Kasumi-1 (cell line): ENCODE data around the gene PBX2.
"Not testable (repeated sequence)": the region's sequence is repeated elsewhere in the genome, so short reads cannot be mapped to it uniquely, and the experiment has no call there.

Experiments used
- DNase-seq, 2 experiments: peaks; one replicate each; lab custom pipeline; 2025; lab: John Stamatoyannopoulos, UW

Gene PBX2

GRCh38 chr6:32187725-32188380 lies 2.1 kb downstream of the PBX2 start:
- not testable (repeated sequence) for DNase-seq

- peak; percentile 37 to 39 for DNase-seq
Observed at GRCh38 chr6:32187009-32187709, 2.8 kb downstream of the PBX2 start.

- DNase-seq: not testable (repeated sequence)
Observed at GRCh38 chr6:32186151-32186840, 3.7 kb downstream of the PBX2 start.

- DNase-seq: not testable (repeated sequence)
Observed at GRCh38 chr6:32185681-32186131, 4.3 kb downstream of the PBX2 start.

GRCh38 chr6:32184084-32184640 lies 5.8 kb downstream of the PBX2 start, which contains the start of gene AGER:
Gene AGER (minus strand): TSS chr6:32184253. CDS start chr6:32184222, 31 bp downstream.
- DNase-seq: no peak

- no peak for DNase-seq
Observed at GRCh38 chr6:32183483-32184083, 6.4 kb downstream of the PBX2 start.

- DNase-seq: no peak
Observed at GRCh38 chr6:32183030-32183429, 7.0 kb downstream of the PBX2 start.

- no peak for DNase-seq
Observed at GRCh38 chr6:32182555-32182981, 7.4 kb downstream of the PBX2 start.

GRCh38 chr6:32181915-32182529 lies 8.0 kb downstream of the PBX2 start:
- DNase-seq: no peak

- no peak for DNase-seq
Observed at GRCh38 chr6:32181148-32181702, 8.8 kb downstream of the PBX2 start.

GRCh38 chr6:32179766-32180405 lies 10.1 kb downstream of the PBX2 start:
- no peak for DNase-seq

GRCh38 chr6:32178547-32179440 lies 11.2 kb downstream of the PBX2 start:
- peak in 1 of 2 experiments; percentile 23 for DNase-seq

GRCh38 chr6:32177788-32178546 lies 12.0 kb downstream of the PBX2 start, which contains the start of gene RNF5:
Gene RNF5 (plus strand): TSS chr6:32178405. CDS start chr6:32178512, 107 bp downstream.
- peak; percentile 100 for DNase-seq

GRCh38 chr6:32177183-32177787 lies 12.7 kb downstream of the PBX2 start:
- peak; percentile 65 to 77 for DNase-seq

GRCh38 chr6:32176476-32177182 lies 13.4 kb downstream of the PBX2 start:
- peak in 1 of 2 experiments; percentile 54 for DNase-seq

- peak; percentile 95 to 96 for DNase-seq
Observed at GRCh38 chr6:32175711-32176475, 14.1 kb downstream of the PBX2 start, which contains the start of gene AGPAT1. Gene AGPAT1 (minus strand): TSS chr6:32176084. CDS start chr6:32171496, 4,588 bp downstream.

- DNase-seq: no peak
Observed at GRCh38 chr6:32175322-32175710, 14.7 kb downstream of the PBX2 start.
